Measurements from ENCODE around the gene USP6NL.

DNA sequence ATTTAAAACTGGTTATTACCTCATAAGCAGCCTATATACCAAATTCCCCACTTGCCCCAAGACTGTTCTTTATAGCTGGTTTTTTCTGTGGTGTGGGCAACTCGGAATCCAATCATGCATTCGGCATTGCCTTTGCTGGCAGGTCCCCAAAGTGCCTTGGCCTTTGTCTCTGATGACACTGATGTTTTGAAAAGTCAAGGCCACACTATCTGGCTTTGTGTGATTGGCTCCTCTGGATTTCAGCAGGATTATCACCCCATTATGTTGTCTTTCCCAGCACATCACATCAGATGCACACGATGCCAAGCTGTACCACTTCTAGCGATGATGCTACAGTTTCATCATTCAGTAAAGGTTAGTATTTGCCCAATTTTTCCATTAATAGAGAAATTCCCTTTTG lies 97.7 kb downstream of the USP6NL start:
- no peak for TF ChIP-seq CTCF (IDR thresholded peaks at IDR 0.05)
- no peak for TF ChIP-seq POLR2AphosphoS5 (IDR thresholded peaks at IDR 0.05)
- TF ChIP-seq EP300 (IDR thresholded peaks at IDR 0.05): no peak

All from sigmoid colon (tissue), 4 donors.